HG02885 (cell line): ENCODE results near the gene PLXNA4.

Experiments used
- ATAC-seq: cut with Tn5 transposase; IDR thresholded peaks from one replicate; pipeline ENCODE4 v1.9.1; 2021; ENCODE audit warnings: mild to moderate bottlenecking; ENCODE audit not compliant: unreplicated experiment, poor library complexity

The PLXNA4 gene

DNA sequence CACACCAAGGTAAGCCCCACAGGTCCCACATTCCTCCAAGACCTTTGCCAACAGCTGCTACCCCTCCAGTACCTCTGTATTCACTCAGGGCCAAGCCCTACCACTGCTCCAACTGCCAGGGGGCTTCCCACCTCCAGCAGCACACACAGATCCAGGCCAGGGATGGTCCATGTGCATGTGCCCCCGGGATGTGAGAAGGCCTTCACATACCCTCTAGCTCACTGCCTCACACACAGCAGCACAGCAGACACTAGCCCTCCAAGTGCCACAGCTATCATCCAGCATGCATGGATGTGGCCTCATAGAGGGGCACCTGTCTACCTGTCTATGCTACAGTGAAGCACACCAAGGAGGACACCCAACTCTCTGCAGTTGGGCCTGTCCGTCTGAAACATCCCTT is 488.8 kb downstream of the PLXNA4 start:
- ATAC-seq: no peak

GRCh38 chr7:132084776-132085388 is 491.4 kb downstream of the PLXNA4 start:
- ATAC-seq: no peak

- no peak for ATAC-seq
Measured at GRCh38 chr7:132083537-132084123, 492.6 kb downstream of the PLXNA4 start.

GRCh38 chr7:132083126-132083525 is 493.1 kb downstream of the PLXNA4 start:
- ATAC-seq: no peak

- ATAC-seq: no peak
Measured at GRCh38 chr7:132082394-132082793, 493.9 kb downstream of the PLXNA4 start.

GRCh38 chr7:132081686-132082085 is 494.6 kb downstream of the PLXNA4 start:
- ATAC-seq: no peak

DNA sequence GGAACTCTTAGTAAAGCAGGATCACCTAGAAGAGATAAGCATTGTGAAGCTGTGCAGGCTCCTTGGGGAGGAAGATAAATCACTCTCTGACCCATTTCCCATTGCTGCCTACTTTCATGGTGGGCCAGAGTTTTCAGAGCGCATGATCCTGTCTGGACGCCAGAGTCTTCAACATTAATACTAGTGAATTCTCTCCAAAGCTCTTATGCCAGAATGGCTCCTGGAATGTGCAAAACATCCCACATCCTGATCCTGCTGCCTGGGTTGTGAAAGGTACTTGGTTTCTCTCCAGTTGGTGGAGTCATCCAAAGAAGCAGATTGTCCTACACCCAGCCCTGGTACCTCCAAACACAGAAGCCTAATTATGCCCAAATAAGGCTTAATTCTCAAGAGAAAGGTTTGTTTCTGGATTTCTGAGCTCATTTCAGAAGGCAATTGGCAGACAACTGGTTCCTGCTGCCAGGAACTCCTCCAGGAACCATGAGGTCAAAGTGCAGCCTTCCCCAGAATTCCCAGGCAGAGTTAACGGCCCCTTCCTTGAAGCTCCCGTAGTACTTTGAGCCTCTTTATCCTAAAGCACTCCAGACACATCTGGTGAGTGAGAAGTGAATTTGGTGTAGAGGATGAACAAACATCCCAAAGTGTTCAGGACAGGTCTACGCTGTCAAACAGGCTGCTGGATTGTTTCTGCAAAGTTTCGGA is 495.2 kb downstream of the PLXNA4 start:
- no peak for ATAC-seq

- no peak for ATAC-seq
Measured at GRCh38 chr7:132080467-132080866, 495.8 kb downstream of the PLXNA4 start.

- no peak for ATAC-seq
Measured at GRCh38 chr7:132078891-132079735, 497.2 kb downstream of the PLXNA4 start.

- no peak for ATAC-seq
Measured at GRCh38 chr7:132077971-132078685, 498.1 kb downstream of the PLXNA4 start.

GRCh38 chr7:132076301-132077035 is 499.8 kb downstream of the PLXNA4 start:
- no peak for ATAC-seq

GRCh38 chr7:132075515-132075914 is 500.8 kb downstream of the PLXNA4 start:
- no peak for ATAC-seq

DNA sequence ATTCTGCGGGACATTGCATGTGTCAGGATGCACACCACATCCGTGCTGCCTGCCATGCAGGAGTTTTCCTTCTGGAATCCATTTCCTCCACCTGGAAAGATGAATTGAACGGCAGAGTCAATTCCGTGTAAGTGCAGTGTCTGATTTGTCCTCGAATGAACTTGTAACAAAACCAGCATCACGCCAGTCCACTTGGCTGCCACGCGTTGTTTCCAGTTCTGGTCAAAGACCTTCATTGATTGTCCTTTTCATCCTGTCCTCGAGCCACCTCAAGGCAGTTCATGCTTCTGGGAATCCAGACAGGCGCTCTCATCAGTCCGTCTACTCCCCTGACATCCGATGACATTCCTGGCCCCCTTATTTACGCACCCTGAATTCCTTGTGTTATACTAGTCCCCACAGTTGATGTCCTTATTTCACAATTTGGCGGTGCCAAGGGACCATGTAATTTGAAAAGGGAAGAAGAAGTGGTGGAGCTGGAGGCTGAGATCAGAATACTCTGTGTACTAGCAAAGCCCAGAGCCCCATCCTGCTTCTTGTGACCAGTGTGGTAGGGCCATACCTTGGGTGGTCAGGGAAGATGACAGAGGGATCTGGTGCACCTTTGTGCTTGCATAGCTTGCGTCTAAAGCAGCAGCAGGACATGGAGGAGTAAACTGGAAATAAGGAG is 502.2 kb downstream of the PLXNA4 start:
- no peak for ATAC-seq
